ENCODE results near the gene CCDC158. TPM values are rescaled to one million over a fixed set of nuclear protein-coding genes. Genes with fewer than 3 reads are reported as not detected.

The CCDC158 gene
- polyA plus RNA-seq, 1 of the 3 experiments (the other 2 are of a cell fraction), result not detected

DNA sequence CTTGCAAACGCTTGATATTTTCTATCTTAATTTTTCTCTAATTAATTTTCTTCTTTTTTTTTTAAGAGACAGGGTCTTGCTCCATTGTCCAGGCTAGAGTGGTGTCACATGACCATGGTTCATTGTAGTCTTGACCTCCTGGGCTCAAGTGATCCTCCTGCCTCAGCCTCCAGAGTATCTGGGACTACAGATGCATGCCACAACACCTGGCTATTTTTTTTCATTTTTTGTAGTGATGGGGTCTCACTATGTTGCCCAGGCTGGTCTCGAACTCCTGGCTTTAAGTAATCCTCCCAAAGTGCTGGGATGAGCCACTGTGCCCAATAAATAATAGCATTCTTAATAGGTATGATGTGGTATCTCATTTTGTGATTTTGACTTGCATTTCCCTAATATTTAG is 32.3 kb upstream of the CCDC158 start:
- DNase-seq, result no peak
- H3K36me3 ChIP-seq (replicated peaks in 1 of 2; ENCODE audit: control insufficient read depth in 1 of 2, insufficient read depth in 2 of 2, low read length in 1 of 2), result no peaks in the 10 kb centered on the region
- no peak overlapping the region for H2AFZ ChIP-seq (ENCODE audit: low read depth)
- no peak overlapping the region for H3K4me2 ChIP-seq
- H3K9ac ChIP-seq, result no peak overlapping the region
- no peaks in the 10 kb centered on the region; a peak in 1 of 4 replicates for H3K4me1 ChIP-seq (ENCODE audit: control insufficient read depth in 1 of 2, insufficient read depth in 2 of 2, low read depth in 1 of 2, low read length in 1 of 2)
- no peaks in the 10 kb centered on the region for H3K9me3 ChIP-seq
- H3K27me3 ChIP-seq (ENCODE audit: insufficient read depth), result no peaks in the 10 kb centered on the region
- no peaks in the 10 kb centered on the region for H3F3A ChIP-seq (replicated peaks; ENCODE audit: insufficient read depth)
- TF ChIP-seq RAD21 (IDR thresholded peaks at IDR 0.05; ENCODE audit: low read length), result no peak
- TF ChIP-seq MEF2A (IDR thresholded peaks at IDR 0.05; ENCODE audit: borderline replicate concordance, low read depth), result no peak
- TF ChIP-seq PBX3 (IDR thresholded peaks at IDR 0.05), result no peak
- TF ChIP-seq IRF3 (IDR thresholded peaks at IDR 0.05; ENCODE audit: low read depth, low read length), result no peak
- no peak for TF ChIP-seq MXI1 (IDR thresholded peaks at IDR 0.05; ENCODE audit: low read depth, low read length)
- no peak for TF ChIP-seq SMC3 (IDR thresholded peaks at IDR 0.05; ENCODE audit: low read depth, low read length)
- TF ChIP-seq RFX5 (IDR thresholded peaks at IDR 0.05; ENCODE audit: low read length), result no peak
- no peak for TF ChIP-seq CHD2 (IDR thresholded peaks at IDR 0.05; ENCODE audit: low read length, partially characterized antibody)
- no peak for TF ChIP-seq EZH2phosphoT487 (IDR thresholded peaks at IDR 0.05; ENCODE audit: borderline replicate concordance, low read depth)
- no peak for TF ChIP-seq NFIC (IDR thresholded peaks at IDR 0.05; ENCODE audit: borderline replicate concordance)
- no peak for TF ChIP-seq SIN3A (IDR thresholded peaks at IDR 0.05; ENCODE audit: borderline replicate concordance, low read depth, low read length)
- TF ChIP-seq POLR2AphosphoS5 (IDR thresholded peaks at IDR 0.05; ENCODE audit: low read depth, low read length), result no peak
- TF ChIP-seq GABPA (IDR thresholded peaks at IDR 0.05; ENCODE audit: low read depth), result no peak
- no peak for TF ChIP-seq FOXM1 (IDR thresholded peaks at IDR 0.05; ENCODE audit: low read depth)
- TF ChIP-seq, protein P1, sequence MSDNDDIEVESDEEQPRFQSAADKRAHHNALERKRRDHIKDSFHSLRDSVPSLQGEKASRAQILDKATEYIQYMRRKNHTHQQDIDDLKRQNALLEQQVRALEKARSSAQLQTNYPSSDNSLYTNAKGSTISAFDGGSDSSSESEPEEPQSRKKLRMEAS (IDR thresholded peaks at IDR 0.05; ENCODE audit: low read depth), result no peak
- TF ChIP-seq TAF1 (IDR thresholded peaks at IDR 0.05; ENCODE audit: borderline replicate concordance, low read depth, low read length), result no peak
- TF ChIP-seq NRF1 (IDR thresholded peaks at IDR 0.05; ENCODE audit: low read depth, low read length), result no peak
- CTCF ChIA-PET, result no interaction called here
- H3K4me3 ChIP-seq (ENCODE audit: low read depth in 2 of 2, low read length in 1 of 2), result no peak overlapping the region
- no peaks in the 10 kb centered on the region for H3K9me2 ChIP-seq
- no peaks in the 10 kb centered on the region for H4K20me1 ChIP-seq (ENCODE audit: insufficient read depth)
- POLR2A ChIA-PET, result no interaction called here
- H3K79me2 ChIP-seq (ENCODE audit: insufficient read depth), result no peaks in the 10 kb centered on the region
- WGBS (ENCODE audit: low lambda C conversion rate), result 43% methylated on average over 2 of the region's 2 CpGs
- no peak overlapping the region for H3K27ac ChIP-seq (ENCODE audit: low read depth in 2 of 2, low read length in 1 of 2)

DNA sequence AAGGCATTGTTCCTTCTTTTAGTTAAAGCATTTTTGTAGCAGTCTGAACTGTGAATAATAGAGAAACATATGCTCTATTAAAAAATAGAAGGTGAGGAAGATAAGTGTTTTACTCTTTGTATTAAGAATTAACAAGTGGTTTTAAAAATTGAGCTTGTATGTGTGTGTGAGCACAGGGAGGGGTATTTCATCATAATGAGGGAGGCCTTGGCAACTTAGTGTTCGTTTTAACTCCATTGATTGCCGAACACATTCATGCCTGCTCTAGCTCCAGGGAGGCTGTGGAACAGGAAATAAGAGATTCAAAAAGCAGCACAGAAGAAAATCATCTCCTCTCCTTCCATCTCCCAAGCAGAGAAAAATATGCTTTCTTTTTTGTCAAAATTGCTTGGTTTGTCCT is 28.9 kb upstream of the CCDC158 start:
- H3K4me3 ChIP-seq (ENCODE audit: low read depth in 2 of 2, low read length in 1 of 2), result no peak overlapping the region
- ChIA-PET POLR2A (no interaction called here), CTCF (interaction anchor here (0.9 kb wide), 1 partner anchor 18 kb away, joined by 5 read pairs; no protein-coding TSS in a partner anchor)
- H3K4me2 ChIP-seq, result no peak overlapping the region
- H3K9ac ChIP-seq, result no peak overlapping the region
- H3K27ac ChIP-seq (ENCODE audit: low read depth in 2 of 2, low read length in 1 of 2), result no peak overlapping the region
- H3K9me3 ChIP-seq, result no peaks in the 10 kb centered on the region
- H3F3A ChIP-seq (replicated peaks; ENCODE audit: insufficient read depth), result no peaks in the 10 kb centered on the region
- no peaks in the 10 kb centered on the region for H3K9me2 ChIP-seq
- DNase-seq, result no peak
- H3K4me1 ChIP-seq (ENCODE audit: control insufficient read depth in 1 of 2, insufficient read depth in 2 of 2, low read depth in 1 of 2, low read length in 1 of 2), result no peaks in the 10 kb centered on the region
- no peaks in the 10 kb centered on the region for H3K27me3 ChIP-seq (ENCODE audit: insufficient read depth)
- H2AFZ ChIP-seq (ENCODE audit: low read depth), result no peak overlapping the region
- H3K79me2 ChIP-seq (ENCODE audit: insufficient read depth), result no peaks in the 10 kb centered on the region
- 73% methylated on average over 2 of the region's 2 CpGs for WGBS (ENCODE audit: low lambda C conversion rate)
- no peaks in the 10 kb centered on the region for H3K36me3 ChIP-seq (replicated peaks in 1 of 2; ENCODE audit: control insufficient read depth in 1 of 2, insufficient read depth in 2 of 2, low read length in 1 of 2)
- TF ChIP-seq IRF3 (IDR thresholded peaks at IDR 0.05; ENCODE audit: low read depth, low read length) (no peak), FOXM1 (IDR thresholded peaks at IDR 0.05; ENCODE audit: low read depth) (no peak), CHD2 (IDR thresholded peaks at IDR 0.05; ENCODE audit: low read length, partially characterized antibody) (no peak), TAF1 (IDR thresholded peaks at IDR 0.05; ENCODE audit: borderline replicate concordance, low read depth, low read length) (no peak), NFIC (IDR thresholded peaks at IDR 0.05; ENCODE audit: borderline replicate concordance) (no peak)
- no peaks in the 10 kb centered on the region for H4K20me1 ChIP-seq (ENCODE audit: insufficient read depth)
